ENCODE results near the gene EMID1.

GRCh38 chr22:29211466-29211865 is 5.8 kb downstream of the EMID1 start:
- TF ChIP-seq ELF1 (IDR thresholded peaks at IDR 0.05) (no peak), EP300 (IDR thresholded peaks at IDR 0.05; ENCODE audit: borderline replicate concordance in 1 of 2, low read depth in 1 of 2, low read length in 1 of 2) (no peak)
